ENCODE data around the gene EPHA8.

- TF ChIP-seq POLR2A (IDR thresholded peaks at IDR 0.05; ENCODE audit: extremely low read depth, insufficient read length) (no peak), CTCF (IDR thresholded peaks at IDR 0.05; ENCODE audit: low read depth, low read length) (no peak), MAX (IDR thresholded peaks at IDR 0.05; ENCODE audit: low read depth, low read length) (no peak)
Measured at GRCh38 chr1:22584001-22584562, 20.8 kb downstream of the EPHA8 start.

Data from NB4 (cell line).